ENCODE results near the gene AP4E1.
"Not testable (repeated sequence)": the region's sequence is repeated elsewhere in the genome, so short reads cannot be mapped to it uniquely, and the experiment has no call there.

Gene AP4E1

DNA sequence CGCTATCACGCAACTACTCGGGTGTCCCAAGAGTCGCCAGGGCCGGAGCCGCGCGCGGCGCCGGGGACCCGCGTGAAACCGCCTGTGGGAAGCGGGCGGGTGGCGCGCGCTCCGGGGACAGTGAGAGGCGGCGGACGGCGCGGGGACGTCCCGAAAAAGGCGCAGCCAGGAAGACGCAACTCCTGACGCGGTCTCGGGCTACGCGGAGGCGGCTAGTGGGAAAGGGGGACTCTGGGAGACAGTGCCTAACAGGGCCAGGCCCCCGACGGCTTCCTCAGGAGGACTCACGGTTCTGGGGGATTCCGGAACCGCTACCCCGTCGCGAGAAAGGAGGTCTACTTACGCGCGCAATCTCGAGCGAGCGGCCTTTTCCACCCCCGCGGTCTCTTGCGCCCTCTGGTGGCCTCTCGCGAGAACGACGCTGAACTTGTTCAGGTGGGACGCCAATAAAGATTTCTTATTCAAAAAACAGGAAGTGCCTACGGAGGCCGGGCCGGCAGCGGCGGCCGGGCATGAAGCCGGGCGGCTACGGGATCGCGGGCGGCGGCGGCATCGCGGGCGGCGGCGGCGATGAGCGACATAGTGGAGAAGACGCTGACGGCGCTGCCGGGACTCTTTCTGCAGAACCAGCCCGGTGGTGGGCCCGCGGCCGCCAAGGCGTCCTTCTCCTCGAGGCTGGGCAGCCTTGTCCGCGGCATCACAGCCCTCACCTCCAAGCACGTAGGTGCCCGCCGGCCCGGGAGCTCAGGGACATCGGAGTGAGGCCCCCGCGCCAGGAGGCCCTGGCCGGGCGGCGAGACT is at the start of gene AP4E1:
Gene AP4E1, plus strand, starts transcription at position 475 of the 801 bp plus-strand sequence. Its CDS starts 96 bp downstream, at position 571.
- no peaks in the 10 kb centered on the region for H3K27me3 ChIP-seq (ENCODE audit: low read depth, low read length)
- peaks cover 10 to 24% of the 10 kb centered on the region in 2 donors for H3K36me3 ChIP-seq (ENCODE audit: control insufficient read depth in 1 of 2, insufficient read depth in 2 of 2, low read length in 2 of 2)
- peak within 1 kb of the TSS; percentile 82 to 96 for H3K4me3 ChIP-seq (ENCODE audit: low read depth in 1 of 2, low read length in 2 of 2)
- H3K9me3 ChIP-seq (ENCODE audit: control insufficient read depth in 1 of 2, low read length in 2 of 2), result no peaks in the 10 kb centered on the region
- H3K4me1 ChIP-seq (ENCODE audit: control insufficient read depth in 1 of 2, insufficient read depth in 2 of 2, low read length in 2 of 2), result peaks cover 3 to 26% of the 10 kb centered on the region in 2 donors
- H3K27ac ChIP-seq (ENCODE audit: low read length), result peak within 1 kb of the TSS; percentile 91

DNA sequence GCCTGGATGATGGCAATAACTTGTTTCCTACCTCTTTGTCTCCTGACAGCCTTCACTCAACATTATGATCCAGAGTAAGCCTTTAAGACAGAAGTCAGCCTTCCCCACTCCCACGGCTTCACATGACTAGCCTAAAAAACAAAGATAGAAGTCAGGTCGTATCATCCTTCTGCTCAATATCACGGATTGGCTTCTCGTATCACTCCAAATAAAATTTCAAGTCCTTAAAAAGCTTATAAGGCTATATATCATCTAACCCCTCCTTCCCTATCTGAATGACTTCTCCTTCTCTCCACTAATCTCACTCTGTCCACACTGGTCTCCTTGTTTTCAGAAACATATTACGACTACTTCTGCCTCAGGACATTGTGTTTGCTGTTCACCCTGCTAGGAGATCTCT is 47.7 kb upstream of the AP4E1 start:
- Histone ChIP-seq H3K9me3 (ENCODE audit: control insufficient read depth in 1 of 2, low read length in 2 of 2) (no peaks in the 10 kb centered on the region), H3K4me1 (ENCODE audit: control insufficient read depth in 1 of 2, insufficient read depth in 2 of 2, low read length in 2 of 2) (peaks cover 0 to 5% of the 10 kb centered on the region in 2 donors), H3K27me3 (ENCODE audit: low read depth, low read length) (no peaks in the 10 kb centered on the region), H3K4me3 (ENCODE audit: low read depth in 1 of 2, low read length in 2 of 2) (no peak overlapping the region), H3K36me3 (ENCODE audit: control insufficient read depth in 1 of 2, insufficient read depth in 2 of 2, low read length in 2 of 2) (no peaks in the 10 kb centered on the region), H3K27ac (ENCODE audit: low read length) (no peak overlapping the region)

DNA sequence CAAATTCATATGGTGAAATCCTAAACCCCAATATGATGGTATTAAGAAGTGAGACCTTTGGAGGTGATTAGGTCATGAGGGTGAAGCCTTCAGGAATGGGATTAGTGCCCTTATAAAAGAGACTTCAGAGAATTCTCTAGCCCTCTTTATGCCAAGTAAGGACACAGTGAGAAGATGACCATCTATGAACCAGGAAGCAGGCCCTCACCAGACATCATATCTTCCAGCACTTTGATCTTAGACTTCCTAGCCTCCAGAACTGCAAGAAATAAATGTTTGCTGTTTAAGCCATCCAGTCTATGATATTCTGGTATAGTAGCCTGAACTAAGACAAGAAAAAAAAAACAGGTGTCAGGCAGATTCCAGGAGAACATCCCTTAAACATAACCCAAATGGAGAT is 45.9 kb upstream of the AP4E1 start:
- no peaks in the 10 kb centered on the region for H3K36me3 ChIP-seq (ENCODE audit: control insufficient read depth in 1 of 2, insufficient read depth in 2 of 2, low read length in 2 of 2)
- H3K9me3 ChIP-seq (ENCODE audit: control insufficient read depth in 1 of 2, low read length in 2 of 2), result no peaks in the 10 kb centered on the region
- H3K27ac ChIP-seq (ENCODE audit: low read length), result no peak overlapping the region
- no peak overlapping the region for H3K4me3 ChIP-seq (ENCODE audit: low read depth in 1 of 2, low read length in 2 of 2)
- H3K27me3 ChIP-seq (ENCODE audit: low read depth, low read length), result no peaks in the 10 kb centered on the region
- peaks cover 0 to 5% of the 10 kb centered on the region in 2 donors for H3K4me1 ChIP-seq (ENCODE audit: control insufficient read depth in 1 of 2, insufficient read depth in 2 of 2, low read length in 2 of 2)

DNA sequence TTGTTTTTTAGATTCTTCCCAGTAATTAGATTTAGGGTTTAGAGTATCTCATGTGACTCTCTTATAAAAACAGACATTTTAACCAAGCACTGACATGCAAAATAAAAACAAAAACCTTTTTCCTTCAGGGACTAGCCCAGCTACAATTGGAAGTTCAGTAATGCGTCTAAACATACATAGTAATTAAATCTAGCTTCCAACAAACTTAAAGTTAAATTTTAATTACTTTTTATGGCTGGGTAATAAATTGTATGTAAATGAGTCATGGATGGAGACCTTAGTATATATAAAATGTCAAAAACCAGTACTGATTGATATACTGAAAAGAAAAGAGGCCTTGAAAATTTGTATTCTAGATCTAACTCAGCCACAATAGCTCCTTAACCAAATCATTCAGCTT is 43.6 kb upstream of the AP4E1 start:
- H3K9me3 ChIP-seq (ENCODE audit: control insufficient read depth in 1 of 2, low read length in 2 of 2), result no peaks in the 10 kb centered on the region
- no peaks in the 10 kb centered on the region for H3K36me3 ChIP-seq (ENCODE audit: control insufficient read depth in 1 of 2, insufficient read depth in 2 of 2, low read length in 2 of 2)
- H3K27ac ChIP-seq (ENCODE audit: low read length), result no peak overlapping the region
- no peak overlapping the region for H3K4me3 ChIP-seq (ENCODE audit: low read depth in 1 of 2, low read length in 2 of 2)
- H3K4me1 ChIP-seq (ENCODE audit: control insufficient read depth in 1 of 2, insufficient read depth in 2 of 2, low read length in 2 of 2), result no peaks in the 10 kb centered on the region
- H3K27me3 ChIP-seq (ENCODE audit: low read depth, low read length), result no peaks in the 10 kb centered on the region

DNA sequence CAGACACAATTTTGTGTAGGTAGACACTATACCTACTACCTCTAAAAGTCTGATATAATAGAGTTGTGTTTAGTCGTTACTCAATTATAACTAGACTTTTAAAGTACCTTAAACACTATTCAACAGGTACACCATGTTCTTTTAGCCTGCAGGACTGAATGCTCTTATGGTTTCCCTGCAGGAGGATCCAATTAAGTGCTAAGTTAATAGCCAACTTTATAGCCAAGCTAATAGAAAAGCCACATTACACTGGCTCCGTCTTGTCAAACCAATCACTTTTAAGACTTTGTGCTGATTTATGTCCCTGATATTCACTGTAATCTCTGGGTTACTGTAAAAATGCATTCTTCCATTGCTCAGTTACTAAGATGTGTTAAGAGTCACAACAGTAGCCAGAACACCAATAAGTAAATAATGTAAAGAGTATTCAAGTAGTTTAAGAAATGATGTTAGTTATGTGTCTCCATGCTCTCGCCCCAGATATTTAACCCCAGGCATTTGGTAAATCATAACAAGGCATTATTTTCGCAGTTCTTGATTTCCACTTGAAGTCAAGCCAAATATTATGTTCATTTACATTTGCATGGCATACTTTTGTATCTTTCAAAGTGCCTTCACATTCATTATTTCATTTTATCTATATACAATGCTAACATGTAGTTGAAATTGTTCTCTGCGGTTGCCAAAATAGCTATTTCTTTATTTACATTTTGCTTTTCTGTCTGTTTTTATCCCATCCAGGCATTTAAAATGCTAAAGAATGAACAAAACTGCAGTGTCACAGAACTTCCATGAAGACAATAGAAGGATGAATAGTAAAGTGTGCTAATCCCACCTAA is 42.7 kb upstream of the AP4E1 start:
- Histone ChIP-seq H3K36me3 (ENCODE audit: control insufficient read depth in 1 of 2, insufficient read depth in 2 of 2, low read length in 2 of 2) (no peaks in the 10 kb centered on the region), H3K9me3 (ENCODE audit: control insufficient read depth in 1 of 2, low read length in 2 of 2) (no peaks in the 10 kb centered on the region), H3K27me3 (ENCODE audit: low read depth, low read length) (no peaks in the 10 kb centered on the region), H3K27ac (ENCODE audit: low read length) (no peak overlapping the region), H3K4me1 (ENCODE audit: control insufficient read depth in 1 of 2, insufficient read depth in 2 of 2, low read length in 2 of 2) (no peaks in the 10 kb centered on the region), H3K4me3 (ENCODE audit: low read depth in 1 of 2, low read length in 2 of 2) (no peak overlapping the region)

DNA sequence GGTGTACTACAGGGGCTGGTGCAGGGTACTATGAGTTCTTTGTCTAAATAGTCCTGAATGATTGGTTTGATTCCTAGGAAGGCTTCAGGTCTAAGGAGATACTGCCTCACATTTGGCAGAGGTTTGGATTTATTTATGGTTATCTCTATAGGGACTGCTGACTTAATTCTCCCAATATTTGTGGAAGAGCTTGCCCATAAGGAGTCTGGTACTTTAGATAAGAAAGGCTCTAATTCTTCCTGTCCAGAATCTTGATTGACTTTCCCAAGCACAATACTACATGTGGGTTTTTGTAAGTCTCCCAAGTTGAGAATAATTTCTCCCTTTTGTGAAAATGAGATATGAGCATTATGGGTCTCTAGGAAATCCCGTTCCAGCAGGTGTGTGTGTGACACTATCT is 36.7 kb upstream of the AP4E1 start:
- Histone ChIP-seq H3K27me3 (ENCODE audit: low read depth, low read length) (no peaks in the 10 kb centered on the region), H3K36me3 (ENCODE audit: control insufficient read depth in 1 of 2, insufficient read depth in 2 of 2, low read length in 2 of 2) (no peaks in the 10 kb centered on the region), H3K9me3 (ENCODE audit: control insufficient read depth in 1 of 2, low read length in 2 of 2) (no peaks in the 10 kb centered on the region), H3K4me3 (ENCODE audit: low read depth in 1 of 2, low read length in 2 of 2) (no peak overlapping the region), H3K27ac (ENCODE audit: low read length) (no peak overlapping the region), H3K4me1 (ENCODE audit: control insufficient read depth in 1 of 2, insufficient read depth in 2 of 2, low read length in 2 of 2) (no peaks in the 10 kb centered on the region)

DNA sequence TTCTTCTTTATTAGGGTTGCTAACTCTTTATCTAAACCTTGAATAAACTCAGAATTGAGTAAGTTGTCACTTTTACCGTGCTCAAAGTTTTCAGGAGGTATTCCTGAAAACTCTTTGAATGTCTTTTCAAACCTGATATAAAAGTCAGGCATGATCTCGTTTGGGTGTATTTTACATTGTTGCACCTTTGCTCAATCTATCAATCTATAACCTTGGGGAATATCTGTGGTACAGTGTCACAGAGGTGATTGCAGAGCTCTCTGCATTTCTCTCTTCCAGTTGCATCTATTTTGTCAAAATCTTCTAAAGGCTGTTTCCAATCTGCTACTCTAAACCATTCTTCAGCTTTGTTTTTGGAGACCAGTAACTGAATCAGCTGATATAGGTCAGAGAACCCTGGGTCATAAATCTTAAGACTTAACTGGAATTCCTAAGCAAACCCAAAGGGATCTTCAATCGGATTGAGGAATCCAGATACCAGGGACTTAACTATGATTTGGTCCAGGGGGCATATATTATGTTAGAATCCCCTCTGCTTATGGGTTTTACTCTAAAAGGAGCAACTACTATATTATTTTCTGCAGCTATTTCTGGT is 35.6 kb upstream of the AP4E1 start:
- no peaks in the 10 kb centered on the region for H3K27me3 ChIP-seq (ENCODE audit: low read depth, low read length)
- no peak overlapping the region for H3K27ac ChIP-seq (ENCODE audit: low read length)
- H3K4me3 ChIP-seq (ENCODE audit: low read depth in 1 of 2, low read length in 2 of 2), result no peak overlapping the region
- H3K36me3 ChIP-seq (ENCODE audit: control insufficient read depth in 1 of 2, insufficient read depth in 2 of 2, low read length in 2 of 2), result no peaks in the 10 kb centered on the region
- H3K9me3 ChIP-seq (ENCODE audit: control insufficient read depth in 1 of 2, low read length in 2 of 2), result no peaks in the 10 kb centered on the region
- peaks cover 0 to 5% of the 10 kb centered on the region in 2 donors for H3K4me1 ChIP-seq (ENCODE audit: control insufficient read depth in 1 of 2, insufficient read depth in 2 of 2, low read length in 2 of 2)

DNA sequence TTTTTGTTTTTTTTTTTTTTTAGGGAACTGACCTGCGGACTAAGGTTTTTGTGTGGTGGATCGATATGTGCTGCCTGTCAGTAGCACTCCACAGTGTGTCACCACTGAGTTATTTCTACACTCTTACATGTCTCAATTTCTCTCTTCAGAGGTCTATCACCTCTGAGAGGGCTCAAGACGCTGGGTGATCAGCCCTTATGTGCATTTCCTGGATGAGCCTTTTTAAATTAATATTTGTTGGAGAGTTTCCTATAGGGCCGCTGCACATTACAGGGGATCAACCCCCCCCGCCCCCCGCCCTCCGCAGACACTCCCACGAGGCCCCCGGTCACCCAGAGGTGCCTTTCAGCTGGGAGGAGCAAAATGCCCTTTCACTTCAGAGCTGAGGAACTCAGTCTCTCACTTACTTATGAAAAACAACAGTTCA is 34.5 kb upstream of the AP4E1 start:
- Histone ChIP-seq H3K4me1 (ENCODE audit: control insufficient read depth in 1 of 2, insufficient read depth in 2 of 2, low read length in 2 of 2) (peaks cover 0 to 5% of the 10 kb centered on the region in 2 donors), H3K36me3 (ENCODE audit: control insufficient read depth in 1 of 2, insufficient read depth in 2 of 2, low read length in 2 of 2) (no peaks in the 10 kb centered on the region), H3K9me3 (ENCODE audit: control insufficient read depth in 1 of 2, low read length in 2 of 2) (no peaks in the 10 kb centered on the region), H3K27ac (ENCODE audit: low read length) (no peak overlapping the region), H3K27me3 (ENCODE audit: low read depth, low read length) (no peaks in the 10 kb centered on the region), H3K4me3 (ENCODE audit: low read depth in 1 of 2, low read length in 2 of 2) (no peak overlapping the region)

DNA sequence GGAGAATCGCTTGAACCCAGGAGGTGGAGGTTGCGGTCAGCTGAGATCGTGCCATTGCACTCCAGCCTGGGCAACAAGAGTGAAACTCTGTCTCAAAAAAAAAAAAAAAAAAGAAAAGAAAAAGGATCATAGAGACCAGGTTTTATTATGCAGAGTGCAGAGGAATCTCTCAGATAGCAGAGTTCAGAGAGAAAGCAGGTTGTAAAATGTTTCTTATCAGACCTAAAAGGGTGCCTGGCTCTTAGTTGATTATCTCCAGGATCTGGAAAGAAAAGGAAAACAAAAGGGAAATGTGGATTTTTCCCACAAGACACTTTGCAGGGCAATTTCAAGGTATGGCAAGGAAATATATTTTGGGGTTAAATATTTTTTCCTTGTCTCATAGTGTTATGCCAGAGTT is 33.2 kb upstream of the AP4E1 start:
- not testable (repeated sequence) for H3K4me3 ChIP-seq (ENCODE audit: low read depth in 1 of 2, low read length in 2 of 2); H3K4me1 ChIP-seq (ENCODE audit: control insufficient read depth in 1 of 2, insufficient read depth in 2 of 2, low read length in 2 of 2); H3K27ac ChIP-seq (ENCODE audit: low read length); H3K27me3 ChIP-seq (ENCODE audit: low read depth, low read length); H3K36me3 ChIP-seq (ENCODE audit: control insufficient read depth in 1 of 2, insufficient read depth in 2 of 2, low read length in 2 of 2); H3K9me3 ChIP-seq (ENCODE audit: control insufficient read depth in 1 of 2, low read length in 2 of 2)

DNA sequence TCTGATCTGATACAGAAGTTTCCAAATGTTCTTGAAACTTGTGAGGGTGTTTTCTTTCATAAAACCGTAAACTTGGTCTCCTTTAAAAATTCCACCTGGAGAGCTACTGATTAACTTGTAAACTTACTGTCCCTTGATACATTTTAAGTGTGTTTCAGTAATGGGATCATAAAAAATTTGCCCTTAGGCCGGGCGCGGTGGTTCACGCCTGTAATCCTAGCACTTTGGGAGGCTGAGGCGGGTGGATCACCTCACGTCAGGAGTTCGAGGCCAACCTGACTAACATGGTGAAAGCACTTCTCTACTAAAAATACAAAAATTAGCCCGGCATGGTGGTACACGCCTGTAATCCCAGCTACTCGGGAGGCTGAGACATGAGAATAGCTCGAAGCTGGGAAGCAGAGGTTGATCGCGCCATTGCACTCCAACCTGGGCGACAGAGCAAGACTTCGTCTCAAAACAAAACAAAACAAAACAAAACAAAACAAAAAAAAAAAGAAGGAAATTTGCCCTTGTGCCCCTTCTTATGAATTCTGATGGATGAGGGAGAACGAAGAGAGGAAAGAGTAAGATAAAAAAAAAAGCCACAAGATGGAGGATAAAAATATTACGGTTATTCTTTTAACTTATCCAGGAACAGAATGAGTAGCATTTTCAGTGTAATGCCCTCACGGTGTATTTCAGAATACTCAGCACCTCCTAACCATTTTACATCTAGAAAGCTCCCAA is 32.1 kb upstream of the AP4E1 start:
- peaks cover 0 to 5% of the 10 kb centered on the region in 2 donors for H3K4me1 ChIP-seq (ENCODE audit: control insufficient read depth in 1 of 2, insufficient read depth in 2 of 2, low read length in 2 of 2)
- H3K9me3 ChIP-seq (ENCODE audit: control insufficient read depth in 1 of 2, low read length in 2 of 2), result no peaks in the 10 kb centered on the region
- H3K27me3 ChIP-seq (ENCODE audit: low read depth, low read length), result no peaks in the 10 kb centered on the region
- no peaks in the 10 kb centered on the region for H3K36me3 ChIP-seq (ENCODE audit: control insufficient read depth in 1 of 2, insufficient read depth in 2 of 2, low read length in 2 of 2)
- peak overlapping the region; percentile 46 for H3K27ac ChIP-seq (ENCODE audit: low read length)
- H3K4me3 ChIP-seq (ENCODE audit: low read depth in 1 of 2, low read length in 2 of 2), result peak overlapping the region; percentile 51 to 71

DNA sequence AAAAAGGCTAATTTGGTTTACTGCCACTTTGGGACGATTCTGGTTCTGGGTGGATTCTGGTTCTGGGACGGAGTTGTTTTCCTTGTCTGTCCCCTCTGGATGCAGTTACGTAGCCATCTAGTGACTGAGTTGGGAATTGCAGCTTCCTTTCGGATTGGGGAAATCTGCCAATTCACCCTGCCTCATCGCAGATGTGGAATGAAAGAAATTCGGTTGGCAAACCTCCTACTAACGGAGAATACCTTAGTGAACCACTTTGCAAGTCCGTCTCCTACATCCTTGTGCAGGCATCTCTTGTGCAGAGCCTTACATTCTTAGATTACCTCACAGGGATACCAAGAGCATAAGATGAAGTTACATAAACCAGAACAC is 31.5 kb upstream of the AP4E1 start:
- Histone ChIP-seq H3K36me3 (ENCODE audit: control insufficient read depth in 1 of 2, insufficient read depth in 2 of 2, low read length in 2 of 2) (no peaks in the 10 kb centered on the region), H3K27me3 (ENCODE audit: low read depth, low read length) (no peaks in the 10 kb centered on the region), H3K9me3 (ENCODE audit: control insufficient read depth in 1 of 2, low read length in 2 of 2) (no peaks in the 10 kb centered on the region), H3K27ac (ENCODE audit: low read length) (peak overlapping the region; percentile 46), H3K4me1 (ENCODE audit: control insufficient read depth in 1 of 2, insufficient read depth in 2 of 2, low read length in 2 of 2) (peaks cover 0 to 5% of the 10 kb centered on the region in 2 donors), H3K4me3 (ENCODE audit: low read depth in 1 of 2, low read length in 2 of 2) (peak overlapping the region; percentile 51 to 71)
